Osteoblast (primary cell): ENCODE results near the gene ANKRD34A. TPM values are rescaled to one million over a fixed set of nuclear protein-coding genes. Genes with fewer than 3 reads are reported as not detected.
A peak's percentile ranks its signal among the peaks of the same experiment; 100 is the strongest.

Experiments
- DNase-seq: peaks from one replicate; pipeline ENCODE4 v3.0.0; 2011; ENCODE audit warnings: low spot score, mixed read lengths; ENCODE audit not compliant: insufficient read length; ENCODE audit errors: missing footprints
- H2AFZ ChIP-seq: 2 replicates; pipeline ENCODE4 v1.6.0; 2011; ENCODE audit warnings: mild to moderate bottlenecking, low read length
- H3K27ac ChIP-seq: 2 replicates; pipeline ENCODE4 v1.5.1; 2011; ENCODE audit warnings: mild to moderate bottlenecking, low read depth, low read length, moderate library complexity
- H3K27me3 ChIP-seq: 2 replicates; pipeline ENCODE4 v1.6.0; 2012; ENCODE audit warnings: mild to moderate bottlenecking, control low read depth, inconsistent platforms, low read length, moderate library complexity; ENCODE audit not compliant: insufficient read depth
- H3K36me3 ChIP-seq: 2 replicates; pipeline ENCODE4 v1.5.1; 2011; ENCODE audit warnings: mild to moderate bottlenecking, low read length, control low read depth, moderate library complexity; ENCODE audit not compliant: insufficient read depth
- H3K4me1 ChIP-seq: 2 replicates; pipeline ENCODE4 v1.5.1; 2011; ENCODE audit warnings: mild to moderate bottlenecking, low read length, control low read depth, moderate library complexity; ENCODE audit not compliant: insufficient read depth
- H3K4me2 ChIP-seq: 2 replicates; pipeline ENCODE4 v1.6.0; 2011; ENCODE audit warnings: mild to moderate bottlenecking, low read length; ENCODE audit not compliant: insufficient read depth
- H3K4me3 ChIP-seq: fragments of 200-600 bp; sonication (generic); 3 replicates; pipeline ENCODE4 v1.5.1; 2012; ENCODE audit warnings: mild to moderate bottlenecking, low read length, inconsistent platforms; ENCODE audit not compliant: insufficient read depth
- H3K79me2 ChIP-seq: 2 replicates; pipeline ENCODE4 v1.6.0; 2012; ENCODE audit warnings: mild to moderate bottlenecking, low read length, control low read depth, inconsistent platforms; ENCODE audit not compliant: insufficient read depth
- H3K9me3 ChIP-seq: 2 replicates; pipeline ENCODE4 v1.5.1; 2011; ENCODE audit warnings: low read depth, low read length, control low read depth
- H4K20me1 ChIP-seq: 2 replicates; pipeline ENCODE4 v1.6.0; 2012; ENCODE audit warnings: mild to moderate bottlenecking, low read length, control low read depth; ENCODE audit not compliant: insufficient read depth
- CTCF ChIP-seq: IDR thresholded peaks from 2 replicates; pipeline ENCODE4 v1.5.1; 2011; ENCODE audit warnings: mild to moderate bottlenecking, low read depth, low read length, moderate library complexity; ENCODE audit errors: extremely low read depth
- total RNA-seq: library from RNA; depleted of rRNA; stranded (reverse); fragments of >200 nt; gene quantifications from 2 replicates; pipeline ENCODE4 v1.2.3, GENCODE V29; 2012

ANKRD34A gene
- total RNA-seq, 1 donor = 1.1 TPM

GRCh38 chr1:145963265-145964019 is 933 bp downstream of the ANKRD34A start:
- peak overlapping the region; percentile 100 for H3K4me2 ChIP-seq
- H3K27me3 ChIP-seq = no peaks in the 10 kb centered on the region
- no peak for TF ChIP-seq CTCF
- H3K4me3 ChIP-seq = peak overlapping the region; percentile 89
- no peaks in the 10 kb centered on the region for H3K36me3 ChIP-seq
- no peaks in the 10 kb centered on the region for H4K20me1 ChIP-seq
- no peaks in the 10 kb centered on the region for H3K9me3 ChIP-seq
- H3K4me1 ChIP-seq = peaks cover 42% of the 10 kb centered on the region
- H3K27ac ChIP-seq = peak overlapping the region; percentile 70
- peak overlapping the region; percentile 98 for H2AFZ ChIP-seq
- DNase-seq = peak; percentile 87
- H3K79me2 ChIP-seq = peaks cover 8% of the 10 kb centered on the region

DNA sequence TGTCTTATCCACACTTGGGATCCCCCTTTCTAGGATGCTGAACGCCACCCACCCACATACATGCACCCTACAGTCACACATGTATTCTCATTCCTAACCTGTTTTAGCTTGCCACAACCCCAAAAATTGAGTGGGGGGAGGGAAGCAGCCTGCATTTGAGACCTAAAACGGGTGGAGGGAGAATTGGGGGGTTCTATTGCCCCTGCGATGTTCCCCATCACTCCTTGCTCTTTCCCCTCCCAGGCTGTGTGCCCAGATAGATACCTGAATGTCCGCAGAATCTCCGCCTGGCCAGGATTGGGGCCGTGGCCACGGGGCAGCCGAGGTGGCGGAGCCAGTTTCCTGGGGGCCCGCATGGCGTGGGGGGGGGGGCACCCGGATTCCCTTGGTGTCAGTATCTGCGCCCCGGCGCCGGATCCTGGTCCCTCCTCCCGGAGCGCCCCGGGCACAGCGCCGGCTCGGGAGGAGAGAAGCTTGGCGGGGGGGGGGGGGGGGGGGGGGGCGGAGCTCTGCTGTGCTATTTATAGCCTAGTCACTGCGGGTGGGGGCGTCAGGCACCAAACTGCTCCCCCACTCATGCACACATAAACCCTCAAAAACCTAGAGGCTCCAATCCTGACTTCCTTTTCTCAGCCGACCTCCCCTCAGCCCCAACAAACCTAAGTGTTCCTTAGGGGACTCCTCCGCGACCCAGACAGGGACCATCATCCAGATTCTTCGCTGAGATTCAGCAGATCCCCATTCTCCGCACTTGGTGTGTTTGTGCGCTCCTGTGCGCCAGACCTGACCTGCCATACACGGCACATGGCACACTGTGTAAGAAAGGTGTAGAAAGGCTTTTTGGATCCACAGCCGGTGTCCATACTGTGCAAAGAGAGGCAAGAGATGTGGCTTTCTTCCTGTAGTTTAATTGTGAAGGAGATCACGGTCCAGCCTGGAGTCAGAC is 1.9 kb downstream of the ANKRD34A start:
- Histone ChIP-seq H3K79me2 (peaks cover 8% of the 10 kb centered on the region), H2AFZ (peak overlapping the region; percentile 92), H3K4me2 (peak overlapping the region; percentile 100), H4K20me1 (no peaks in the 10 kb centered on the region), H3K27ac (peak overlapping the region; percentile 60), H3K9me3 (no peaks in the 10 kb centered on the region), H3K4me1 (peaks cover 47% of the 10 kb centered on the region), H3K36me3 (no peaks in the 10 kb centered on the region), H3K27me3 (no peaks in the 10 kb centered on the region), H3K4me3 (peak overlapping the region; percentile 89)
- no peak for TF ChIP-seq CTCF
- peak; percentile 93 for DNase-seq

GRCh38 chr1:145961425-145962156 is 2.8 kb downstream of the ANKRD34A start:
- no peak for TF ChIP-seq CTCF
- H3K9me3 ChIP-seq = no peaks in the 10 kb centered on the region
- peak overlapping the region; percentile 100 for H3K4me2 ChIP-seq
- H3K79me2 ChIP-seq = peaks cover 16% of the 10 kb centered on the region
- no peaks in the 10 kb centered on the region for H3K27me3 ChIP-seq
- peak overlapping the region; percentile 89 for H3K4me3 ChIP-seq
- H4K20me1 ChIP-seq = no peaks in the 10 kb centered on the region
- no peaks in the 10 kb centered on the region for H3K36me3 ChIP-seq
- peak overlapping the region; percentile 73 for H2AFZ ChIP-seq
- peaks cover 53% of the 10 kb centered on the region for H3K4me1 ChIP-seq
- peak; percentile 82 for DNase-seq
- peak overlapping the region; percentile 35 for H3K27ac ChIP-seq
